Stimulated activated CD4-positive, alpha-beta T cell treated with anti-CD3 and anti-CD28 coated beads, Interleukin-4, amount 100 ng/mL, for 1 hour (primary cell): ENCODE measurements around the gene TCTN2.

Experiments
- DNase-seq: peaks from one replicate; pipeline ENCODE4 v3.0.0-alpha.2; 2020

TCTN2 gene

GRCh38 chr12:123670882-123671728 is at the start of gene TCTN2:
TCTN2 (plus strand) TSS chr12:123671113; CDS start chr12:123671241, 128 bp downstream.
- DNase-seq, result peak; percentile 95

GRCh38 chr12:123621619-123622530 is 49.0 kb upstream of the TCTN2 start:
- DNase-seq, result no peak

GRCh38 chr12:123633379-123634141 is 37.4 kb upstream of the TCTN2 start, which contains the start of the genes EIF2B1 and GTF2H3:
EIF2B1 (minus strand) TSS chr12:123633686; CDS start chr12:123633557, 129 bp downstream.
GTF2H3 (plus strand) TSS chr12:123633829; CDS start chr12:123633860, 31 bp downstream.
- peak; percentile 96 for DNase-seq

GRCh38 chr12:123634142-123634561 is 36.8 kb upstream of the TCTN2 start:
- DNase-seq, result no peak

- DNase-seq, result no peak
Measured at GRCh38 chr12:123643911-123644310, 27.0 kb upstream of the TCTN2 start.

GRCh38 chr12:123645380-123645779 is 25.5 kb upstream of the TCTN2 start:
- no peak for DNase-seq

- no peak for DNase-seq
Measured at GRCh38 chr12:123645878-123646277, 25.0 kb upstream of the TCTN2 start.

- DNase-seq, result no peak
Measured at GRCh38 chr12:123648401-123648800, 22.5 kb upstream of the TCTN2 start.

- no peak for DNase-seq
Measured at GRCh38 chr12:123654129-123654701, 16.7 kb upstream of the TCTN2 start.

GRCh38 chr12:123655420-123655819 is 15.5 kb upstream of the TCTN2 start:
- DNase-seq, result no peak

- no peak for DNase-seq
Measured at GRCh38 chr12:123656392-123656791, 14.5 kb upstream of the TCTN2 start.

- DNase-seq, result no peak
Measured at GRCh38 chr12:123657211-123657610, 13.7 kb upstream of the TCTN2 start.

- DNase-seq, result no peak
Measured at GRCh38 chr12:123659996-123660727, 10.8 kb upstream of the TCTN2 start.

GRCh38 chr12:123667771-123668170 is 3.1 kb upstream of the TCTN2 start:
- DNase-seq, result no peak

- DNase-seq, result no peak
Measured at GRCh38 chr12:123671876-123672275, 963 bp downstream of the TCTN2 start.

GRCh38 chr12:123675436-123675835 is 4.5 kb downstream of the TCTN2 start:
- DNase-seq, result no peak

- no peak for DNase-seq
Measured at GRCh38 chr12:123676616-123677320, 5.9 kb downstream of the TCTN2 start.

GRCh38 chr12:123678981-123679380 is 8.1 kb downstream of the TCTN2 start:
- DNase-seq, result no peak

- DNase-seq, result no peak
Measured at GRCh38 chr12:123681605-123682004, 10.7 kb downstream of the TCTN2 start.

GRCh38 chr12:123683964-123684363 is 13.1 kb downstream of the TCTN2 start:
- no peak for DNase-seq

- DNase-seq, result no peak
Measured at GRCh38 chr12:123686636-123687190, 15.8 kb downstream of the TCTN2 start.
